NOMO-1 treated with dmso at 0.1 percent for 144 hours (cell line): ENCODE data around the gene ANKRD18A.
"Not testable (repeated sequence)": the region's sequence is repeated elsewhere in the genome, so short reads cannot be mapped to it uniquely, and the experiment has no call there.

Experiments
- DNase-seq: peaks from one replicate; lab custom pipeline; 2025; ENCODE audit not compliant: unreplicated experiment; lab: John Stamatoyannopoulos, UW

The ANKRD18A gene

GRCh38 chr9:38629511-38629910, 9.1 kb upstream of the ANKRD18A start:
- no peak for DNase-seq

- no peak for DNase-seq
Measured at GRCh38 chr9:38626006-38626405, 5.6 kb upstream of the ANKRD18A start.

- DNase-seq: no peak
Measured at GRCh38 chr9:38622951-38623350, 2.6 kb upstream of the ANKRD18A start.

- DNase-seq: no peak
Measured at GRCh38 chr9:38622288-38622674, 1.9 kb upstream of the ANKRD18A start.

- DNase-seq: no peak
Measured at GRCh38 chr9:38621434-38622287, 1.3 kb upstream of the ANKRD18A start.

- no peak for DNase-seq
Measured at GRCh38 chr9:38619556-38620447, 594 bp downstream of the ANKRD18A start.

- DNase-seq: not testable (repeated sequence)
Measured at GRCh38 chr9:38598029-38598745, 22.2 kb downstream of the ANKRD18A start.

- not testable (repeated sequence) for DNase-seq
Measured at GRCh38 chr9:38595117-38595516, 25.3 kb downstream of the ANKRD18A start.

GRCh38 chr9:38591346-38592063, 28.9 kb downstream of the ANKRD18A start:
- DNase-seq: not testable (repeated sequence)

- DNase-seq: not testable (repeated sequence)
Measured at GRCh38 chr9:38583765-38584164, 36.6 kb downstream of the ANKRD18A start.

- not testable (repeated sequence) for DNase-seq
Measured at GRCh38 chr9:38580112-38580511, 40.3 kb downstream of the ANKRD18A start.

GRCh38 chr9:38576181-38576580, 44.2 kb downstream of the ANKRD18A start:
- DNase-seq: not testable (repeated sequence)

- not testable (repeated sequence) for DNase-seq
Measured at GRCh38 chr9:38566048-38566447, 54.3 kb downstream of the ANKRD18A start.

- DNase-seq: not testable (repeated sequence)
Measured at GRCh38 chr9:38565178-38565577, 55.2 kb downstream of the ANKRD18A start.

GRCh38 chr9:38563911-38564310, 56.5 kb downstream of the ANKRD18A start:
- DNase-seq: not testable (repeated sequence)

GRCh38 chr9:38561134-38561533, 59.3 kb downstream of the ANKRD18A start:
- not testable (repeated sequence) for DNase-seq

GRCh38 chr9:38559172-38559571, 61.2 kb downstream of the ANKRD18A start:
- DNase-seq: not testable (repeated sequence)

- DNase-seq: not testable (repeated sequence)
Measured at GRCh38 chr9:38557746-38558145, 62.6 kb downstream of the ANKRD18A start.

GRCh38 chr9:38554966-38555365, 65.4 kb downstream of the ANKRD18A start:
- DNase-seq: not testable (repeated sequence)

- not testable (repeated sequence) for DNase-seq
Measured at GRCh38 chr9:38553019-38553418, 67.4 kb downstream of the ANKRD18A start.
